ENCODE results near the gene CPTP.

Gene CPTP

GRCh38 chr1:1286313-1287261, 38.0 kb upstream of the CPTP start:
- Histone ChIP-seq H3K9ac (ENCODE audit: low read depth, low read length) (no peak overlapping the region), H3K36me3 (ENCODE audit: insufficient read depth, low read length) (no peaks in the 10 kb centered on the region), H3K4me1 (ENCODE audit: insufficient read depth, low read length) (no peaks in the 10 kb centered on the region), H3K9me3 (ENCODE audit: control insufficient read depth, insufficient read depth, low read length) (no peaks in the 10 kb centered on the region)

DNA sequence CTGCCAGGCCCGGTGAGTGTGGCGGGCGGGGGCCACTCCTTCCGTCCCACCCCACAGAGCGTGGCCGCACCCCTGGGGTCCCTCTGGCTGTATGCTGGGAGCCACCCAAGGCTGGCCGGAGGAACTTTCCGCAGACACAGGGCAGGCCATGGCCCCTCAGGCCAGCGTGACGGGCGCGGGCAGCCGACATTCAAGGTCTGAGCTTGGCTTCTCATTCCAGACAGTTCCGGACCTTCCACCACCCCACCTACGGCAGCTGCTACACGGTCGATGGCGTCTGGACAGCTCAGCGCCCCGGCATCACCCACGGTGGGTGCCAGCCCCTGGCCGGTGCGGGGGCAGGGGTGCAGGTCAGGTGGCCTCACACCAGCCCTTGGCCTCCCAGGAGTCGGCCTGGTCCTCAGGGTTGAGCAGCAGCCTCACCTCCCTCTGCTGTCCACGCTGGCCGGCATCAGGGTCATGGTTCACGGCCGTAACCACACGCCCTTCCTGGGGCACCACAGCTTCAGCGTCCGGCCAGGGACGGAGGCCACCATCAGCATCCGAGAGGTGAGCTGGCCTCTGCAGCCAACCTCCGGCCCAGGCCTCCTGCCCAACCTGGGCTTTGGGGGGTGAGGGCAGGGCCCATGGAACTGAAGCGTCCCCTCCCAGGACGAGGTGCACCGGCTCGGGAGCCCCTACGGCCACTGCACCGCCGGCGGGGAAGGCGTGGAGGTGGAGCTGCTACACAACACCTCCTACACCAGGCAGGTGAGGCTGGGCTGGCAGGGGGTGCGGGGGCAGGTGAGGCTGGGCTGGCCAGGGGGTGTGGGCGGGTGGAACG, 37.1 kb upstream of the CPTP start:
- Histone ChIP-seq H3K9ac (ENCODE audit: low read depth, low read length) (no peak overlapping the region), H3K36me3 (ENCODE audit: insufficient read depth, low read length) (no peaks in the 10 kb centered on the region), H3K9me3 (ENCODE audit: control insufficient read depth, insufficient read depth, low read length) (no peaks in the 10 kb centered on the region), H3K4me1 (ENCODE audit: insufficient read depth, low read length) (peaks cover 3% of the 10 kb centered on the region; the same call in 1 of the 2 replicates)

DNA sequence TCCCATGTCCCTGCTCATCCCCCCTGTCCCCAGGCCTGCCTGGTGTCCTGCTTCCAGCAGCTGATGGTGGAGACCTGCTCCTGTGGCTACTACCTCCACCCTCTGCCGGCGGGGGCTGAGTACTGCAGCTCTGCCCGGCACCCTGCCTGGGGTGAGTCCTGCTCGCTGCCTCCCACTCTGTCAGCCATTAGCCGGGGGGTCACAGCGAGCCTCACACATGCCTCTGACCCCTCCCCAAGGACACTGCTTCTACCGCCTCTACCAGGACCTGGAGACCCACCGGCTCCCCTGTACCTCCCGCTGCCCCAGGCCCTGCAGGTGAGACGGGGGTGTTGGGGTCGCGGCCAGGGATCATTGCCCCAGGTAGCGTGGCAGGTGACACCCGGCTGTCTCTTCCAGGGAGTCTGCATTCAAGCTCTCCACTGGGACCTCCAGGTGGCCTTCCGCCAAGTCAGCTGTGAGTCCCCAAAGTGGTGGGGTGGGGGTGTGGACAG, 34.3 kb upstream of the CPTP start:
- Histone ChIP-seq H3K36me3 (ENCODE audit: insufficient read depth, low read length) (no peaks in the 10 kb centered on the region), H3K9ac (ENCODE audit: low read depth, low read length) (no peak overlapping the region), H3K9me3 (ENCODE audit: control insufficient read depth, insufficient read depth, low read length) (no peaks in the 10 kb centered on the region), H3K4me1 (ENCODE audit: insufficient read depth, low read length) (peaks cover 3% of the 10 kb centered on the region; the same call in 1 of the 2 replicates)

DNA sequence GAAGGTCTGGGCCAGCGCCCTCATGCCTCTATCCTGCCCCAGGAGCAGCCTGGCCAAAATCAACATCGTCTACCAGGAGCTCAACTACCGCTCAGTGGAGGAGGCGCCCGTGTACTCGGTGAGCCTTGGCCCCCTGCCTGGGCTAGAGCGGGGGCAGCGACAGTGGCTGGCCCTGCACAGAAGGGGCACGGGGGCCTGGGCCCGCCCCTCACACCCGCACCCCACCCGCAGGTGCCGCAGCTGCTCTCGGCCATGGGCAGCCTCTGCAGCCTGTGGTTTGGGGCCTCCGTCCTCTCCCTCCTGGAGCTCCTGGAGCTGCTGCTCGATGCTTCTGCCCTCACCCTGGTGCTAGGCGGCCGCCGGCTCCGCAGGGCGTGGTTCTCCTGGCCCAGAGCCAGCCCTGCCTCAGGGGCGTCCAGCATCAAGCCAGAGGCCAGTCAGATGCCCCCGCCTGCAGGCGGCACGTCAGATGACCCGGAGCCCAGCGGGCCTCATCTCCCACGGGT, 33.5 kb upstream of the CPTP start:
- Histone ChIP-seq H3K36me3 (ENCODE audit: insufficient read depth, low read length) (no peaks in the 10 kb centered on the region), H3K9ac (ENCODE audit: low read depth, low read length) (no peak overlapping the region), H3K9me3 (ENCODE audit: control insufficient read depth, insufficient read depth, low read length) (no peaks in the 10 kb centered on the region), H3K4me1 (ENCODE audit: insufficient read depth, low read length) (peaks cover 3% of the 10 kb centered on the region; the same call in 1 of the 2 replicates)

DNA sequence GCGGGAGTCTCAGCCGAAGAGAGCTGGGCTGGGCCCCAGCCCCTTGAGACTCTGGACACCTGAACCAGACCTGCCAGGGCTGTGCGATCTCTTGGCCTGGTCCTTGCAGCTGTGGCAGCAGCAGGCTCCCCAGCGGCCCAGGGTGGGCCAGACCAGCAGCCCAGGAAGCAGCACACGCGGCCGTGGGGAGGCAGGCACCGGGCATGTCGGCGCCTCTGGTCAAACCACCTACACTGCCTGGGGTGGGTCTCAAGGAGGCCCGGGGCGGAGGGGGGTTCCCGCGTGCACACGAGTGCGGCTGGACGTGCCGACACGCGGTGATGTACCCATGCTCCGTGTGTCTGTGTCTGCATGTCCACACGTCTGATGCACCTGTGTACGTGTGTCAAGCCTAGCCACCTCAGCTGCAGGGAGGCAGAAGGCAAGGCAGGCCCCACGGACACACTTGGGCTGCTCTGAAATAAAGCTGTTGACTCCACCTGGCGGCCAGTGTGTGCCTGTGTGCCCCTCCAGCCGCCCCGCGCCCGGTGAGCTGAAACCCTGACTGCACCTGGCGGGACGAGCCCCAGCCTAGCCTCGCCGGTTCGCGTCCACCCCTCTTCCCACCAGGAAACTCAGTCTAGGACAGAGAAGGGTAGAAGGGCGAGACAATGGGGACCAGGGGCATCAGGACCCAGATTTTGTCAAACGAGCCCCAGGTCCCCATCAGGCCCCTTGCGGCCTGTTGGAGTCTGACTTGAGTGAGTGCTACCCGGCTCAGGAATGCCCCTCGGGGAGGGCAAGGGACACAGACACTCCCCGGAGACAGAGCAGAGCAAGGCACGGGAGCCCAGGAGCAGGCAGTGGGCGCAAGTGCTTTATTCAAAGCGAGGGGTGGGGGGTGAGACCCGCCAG, 32.8 kb upstream of the CPTP start:
- Histone ChIP-seq H3K9me3 (ENCODE audit: control insufficient read depth, insufficient read depth, low read length) (no peaks in the 10 kb centered on the region), H3K9ac (ENCODE audit: low read depth, low read length) (no peak overlapping the region), H3K36me3 (ENCODE audit: insufficient read depth, low read length) (no peaks in the 10 kb centered on the region), H3K4me1 (ENCODE audit: insufficient read depth, low read length) (peaks cover 3% of the 10 kb centered on the region; the same call in 1 of the 2 replicates)

GRCh38 chr1:1292442-1292779, 32.2 kb upstream of the CPTP start:
- Histone ChIP-seq H3K36me3 (ENCODE audit: insufficient read depth, low read length) (no peaks in the 10 kb centered on the region), H3K9me3 (ENCODE audit: control insufficient read depth, insufficient read depth, low read length) (no peaks in the 10 kb centered on the region), H3K9ac (ENCODE audit: low read depth, low read length) (no peak overlapping the region), H3K4me1 (ENCODE audit: insufficient read depth, low read length) (peaks cover 3% of the 10 kb centered on the region; the same call in 1 of the 2 replicates)

DNA sequence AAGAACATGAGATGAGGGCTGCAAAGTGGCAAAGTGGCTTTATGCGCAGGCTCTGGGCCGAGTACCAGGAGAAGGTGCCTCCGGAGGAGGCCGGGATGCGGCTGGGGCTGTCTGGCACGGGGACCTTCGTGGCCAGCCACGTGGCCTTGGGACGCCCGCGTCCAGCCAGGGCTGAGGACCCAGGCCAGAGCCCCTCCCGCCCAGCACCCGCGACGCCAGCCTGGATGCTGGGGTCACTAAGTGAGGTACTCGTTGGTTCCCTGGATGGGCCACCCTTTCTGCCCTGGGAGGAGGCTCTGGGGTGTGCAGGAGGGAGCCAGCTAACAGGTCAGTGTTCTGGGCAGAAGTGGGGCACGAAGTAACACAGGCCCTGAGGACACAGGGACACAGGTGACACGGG, 31.8 kb upstream of the CPTP start:
- Histone ChIP-seq H3K4me1 (ENCODE audit: insufficient read depth, low read length) (peaks cover 3% of the 10 kb centered on the region; the same call in 1 of the 2 replicates), H3K9me3 (ENCODE audit: control insufficient read depth, insufficient read depth, low read length) (no peaks in the 10 kb centered on the region), H3K9ac (ENCODE audit: low read depth, low read length) (no peak overlapping the region), H3K36me3 (ENCODE audit: insufficient read depth, low read length) (no peaks in the 10 kb centered on the region)

- Histone ChIP-seq H3K36me3 (ENCODE audit: insufficient read depth, low read length) (no peaks in the 10 kb centered on the region), H3K9ac (ENCODE audit: low read depth, low read length) (peak overlapping the region; percentile 20; the same call in 1 of the 2 replicates), H3K9me3 (ENCODE audit: control insufficient read depth, insufficient read depth, low read length) (no peaks in the 10 kb centered on the region), H3K4me1 (ENCODE audit: insufficient read depth, low read length) (peaks cover 3% of the 10 kb centered on the region; the same call in 1 of the 2 replicates)
Observed at GRCh38 chr1:1293263-1294249, 31.0 kb upstream of the CPTP start.

DNA sequence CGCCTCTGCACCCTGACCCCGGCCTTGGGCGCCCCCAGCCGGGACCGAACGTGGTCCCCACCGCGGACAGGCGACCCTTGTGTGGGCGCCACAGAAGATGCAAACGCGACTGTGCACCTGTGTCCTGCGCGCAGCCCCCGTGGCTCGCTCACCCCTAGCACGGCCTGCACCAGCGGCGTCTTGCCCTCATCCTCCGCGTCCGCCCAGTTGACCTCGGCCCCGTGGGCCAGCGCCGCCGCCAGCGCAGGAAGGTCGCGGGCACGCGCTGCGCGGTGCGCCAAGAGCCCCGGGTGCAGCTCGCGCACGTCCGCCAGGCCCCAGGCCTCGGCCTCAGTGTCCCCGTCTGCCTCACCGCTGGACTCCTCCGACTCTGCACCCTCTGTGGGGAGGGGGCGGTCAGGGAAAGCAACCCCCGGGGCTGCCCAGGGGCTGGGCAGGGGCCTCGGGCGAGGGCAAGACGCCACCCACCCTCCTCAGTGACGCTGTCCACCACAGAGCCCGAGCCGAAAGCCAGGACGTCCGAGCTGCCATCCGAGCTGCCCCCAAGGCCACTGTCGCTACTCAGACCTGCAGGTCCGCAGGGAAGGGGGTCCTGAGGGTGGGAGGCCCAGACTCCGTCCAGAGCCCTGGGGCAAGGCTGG, 30.2 kb upstream of the CPTP start:
- no peaks in the 10 kb centered on the region for H3K9me3 ChIP-seq (ENCODE audit: control insufficient read depth, insufficient read depth, low read length)
- H3K4me1 ChIP-seq (ENCODE audit: insufficient read depth, low read length): peaks cover 3% of the 10 kb centered on the region; the same call in 1 of the 2 replicates
- no peaks in the 10 kb centered on the region for H3K36me3 ChIP-seq (ENCODE audit: insufficient read depth, low read length)
- peak overlapping the region; percentile 20; the same call in 1 of the 2 replicates for H3K9ac ChIP-seq (ENCODE audit: low read depth, low read length)

DNA sequence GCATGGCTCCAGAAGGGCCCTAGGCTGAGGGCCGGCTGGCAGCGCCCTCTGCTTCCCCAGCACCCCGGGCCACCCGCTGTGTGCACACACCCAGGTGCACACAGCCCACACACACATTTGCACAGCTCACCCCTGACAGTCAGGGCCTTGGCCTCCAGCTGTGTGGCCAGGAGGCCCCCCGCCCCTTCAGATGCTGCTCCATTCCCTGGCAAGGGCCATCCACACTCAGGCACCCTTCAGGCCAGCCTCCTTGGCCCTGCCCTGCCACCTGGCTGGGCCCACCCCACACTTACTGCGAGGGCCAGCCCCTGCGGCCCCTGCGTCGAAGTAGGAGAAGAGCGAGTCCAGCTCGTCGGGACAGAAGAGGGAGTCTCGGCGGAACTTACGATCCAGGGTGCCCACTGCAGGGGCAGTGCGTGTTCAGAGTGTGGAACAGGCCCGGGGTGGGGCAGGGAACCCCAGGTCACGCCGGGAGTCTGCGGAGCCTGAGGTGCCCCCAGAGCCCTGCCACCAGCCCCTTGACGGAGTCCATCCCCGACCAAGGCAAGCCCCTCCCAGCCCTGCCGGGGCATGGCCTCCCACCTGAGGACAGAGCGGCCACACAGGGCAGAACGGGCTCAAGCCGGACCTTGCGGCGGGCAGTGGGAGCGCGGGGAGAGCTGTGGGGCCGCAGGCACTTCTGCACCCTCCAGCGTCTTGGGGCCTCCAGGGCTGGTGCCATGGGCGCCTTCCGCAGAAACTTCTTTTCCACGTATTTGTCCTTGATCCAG, 29.3 kb upstream of the CPTP start:
- H3K36me3 ChIP-seq (ENCODE audit: insufficient read depth, low read length): no peaks in the 10 kb centered on the region

DNA sequence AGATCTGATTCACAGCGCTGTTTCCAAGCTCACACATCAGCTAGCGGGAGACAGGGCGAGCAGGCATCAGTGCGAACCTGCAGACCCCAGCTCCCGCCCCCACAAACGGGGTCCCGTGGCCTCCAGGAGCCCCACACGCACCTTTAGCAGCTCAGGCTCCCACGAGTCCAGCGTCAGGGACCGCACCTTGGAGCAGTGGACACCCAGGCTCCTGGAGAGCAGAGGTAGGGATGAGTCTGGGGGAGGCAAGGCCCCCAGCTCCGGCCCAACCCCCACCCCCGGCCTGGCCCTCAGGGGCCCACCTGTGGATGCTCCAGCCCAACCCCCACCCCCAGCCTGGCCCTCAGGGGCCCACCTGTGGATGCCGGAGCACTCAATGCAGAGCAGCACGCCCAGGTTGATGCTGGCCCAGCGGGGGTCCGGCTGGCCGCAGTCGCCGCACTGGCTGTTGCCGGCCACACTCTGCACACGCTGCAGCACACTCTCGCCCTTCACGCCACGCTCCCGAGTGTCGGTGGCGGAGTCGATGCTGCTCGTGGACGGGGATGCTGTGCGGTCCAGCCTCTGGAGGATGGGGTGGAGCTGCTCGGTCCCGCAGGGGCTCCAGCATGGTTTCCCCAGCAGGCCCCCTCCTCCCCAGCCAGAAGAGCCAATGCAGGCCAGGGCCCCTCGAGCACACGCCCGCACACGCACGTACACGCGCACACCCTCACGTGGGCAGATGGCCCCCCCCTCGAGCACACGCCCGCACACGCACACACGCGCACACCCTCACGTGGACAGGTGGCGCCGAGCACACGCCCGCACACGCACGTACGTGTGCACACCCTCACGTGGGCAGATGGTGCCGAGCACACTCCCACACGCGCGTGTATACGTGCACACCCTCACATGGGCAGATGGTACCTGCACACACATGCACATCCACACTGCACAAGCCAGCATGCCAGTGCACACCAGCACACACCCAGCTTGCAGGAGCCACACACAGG, 28.2 kb upstream of the CPTP start:
- no peaks in the 10 kb centered on the region for H3K36me3 ChIP-seq (ENCODE audit: insufficient read depth, low read length)

More for the DNA sequence above, 29.3 kb upstream of the CPTP start:
- H3K9ac ChIP-seq (ENCODE audit: low read depth, low read length): no peak overlapping the region
- H3K9me3 ChIP-seq (ENCODE audit: control insufficient read depth, insufficient read depth, low read length): no peaks in the 10 kb centered on the region
- H3K4me1 ChIP-seq (ENCODE audit: insufficient read depth, low read length): peaks cover 3% of the 10 kb centered on the region; the same call in 1 of the 2 replicates

More for the DNA sequence above, 28.2 kb upstream of the CPTP start:
- Histone ChIP-seq H3K9me3 (ENCODE audit: control insufficient read depth, insufficient read depth, low read length) (no peaks in the 10 kb centered on the region), H3K9ac (ENCODE audit: low read depth, low read length) (no peak overlapping the region), H3K4me1 (ENCODE audit: insufficient read depth, low read length) (peaks cover 3% of the 10 kb centered on the region; the same call in 1 of the 2 replicates)

All from ES-I3 (cell line).